Caco-2 (cell line): ENCODE data around the gene APOBEC3F. TPM values are rescaled to one million over a fixed set of nuclear protein-coding genes. Genes with fewer than 3 reads are reported as not detected.

Experiments
- BruUV-seq: library from RNA; stranded (reverse); fragments of 400-500 nt; replicated peaks from 2 replicates; lab custom pipeline; 2021; lab: Mats Ljungman, UMichigan
- CTCF ChIA-PET: fragments of 300-600 bp; sonication (Branson Sonifier 250); formaldehyde crosslinking; loops from one replicate; lab custom pipeline; 2022; ENCODE audit warnings: antibody characterized with exemption; lab: Charles Lee
- POLR2A ChIA-PET: fragments of 300-600 bp; sonication (Branson Sonifier 250); formaldehyde crosslinking; loops from one replicate; lab custom pipeline; 2022; ENCODE audit warnings: antibody characterized with exemption; lab: Charles Lee
- DNase-seq, 2 experiments: peaks; one replicate each; pipeline versions ENCODE4 v3.0.0 to v3.0.0-alpha.2; 2020 to 2022
- H3K27me3 ChIP-seq: replicated peaks from 2 replicates; pipeline ENCODE4 v1.6.0; 2011; ENCODE audit warnings: low read length; ENCODE audit not compliant: control insufficient read depth, insufficient read depth
- H3K36me3 ChIP-seq: 2 replicates; pipeline ENCODE4 v1.5.1; 2011; ENCODE audit warnings: low read length; ENCODE audit not compliant: control insufficient read depth, insufficient read depth
- H3K4me1 ChIP-seq: fragments of 250-450 bp; sonication (Bioruptor Pico); 2 replicates; pipeline ENCODE4 v1.5.1; 2020; ENCODE audit warnings: mild to moderate bottlenecking
- H3K4me3 ChIP-seq: 2 replicates; pipeline ENCODE4 v1.5.1; 2011; ENCODE audit warnings: low read depth, mild to moderate bottlenecking, control low read depth, low read length
- H3K9me3 ChIP-seq: fragments of 250-450 bp; sonication (Bioruptor Pico); 2 replicates; pipeline ENCODE4 v1.5.1; 2020; ENCODE audit warnings: mild to moderate bottlenecking, moderate library complexity
- H3K27ac Mint-ChIP-seq: one replicate; pipeline ENCODE4 v1.8.0; 2022; ENCODE audit warnings: mixed read lengths; ENCODE audit not compliant: unreplicated experiment
- H3K27me3 Mint-ChIP-seq: one replicate; pipeline ENCODE4 v1.8.0; 2022; ENCODE audit warnings: mixed read lengths; ENCODE audit not compliant: insufficient read depth, unreplicated experiment
- H3K36me3 Mint-ChIP-seq: one replicate; pipeline ENCODE4 v1.8.0; 2022; ENCODE audit warnings: mild to moderate bottlenecking, mixed read lengths; ENCODE audit not compliant: insufficient read depth, unreplicated experiment
- H3K4me1 Mint-ChIP-seq: one replicate; pipeline ENCODE4 v1.8.0; 2022; ENCODE audit warnings: low read depth, mixed read lengths; ENCODE audit not compliant: unreplicated experiment
- H3K4me3 Mint-ChIP-seq: one replicate; pipeline ENCODE4 v1.8.0; 2022; ENCODE audit warnings: mild to moderate bottlenecking, moderate library complexity, mixed read lengths; ENCODE audit not compliant: unreplicated experiment
- H3K9me3 Mint-ChIP-seq: one replicate; pipeline ENCODE4 v1.8.0; 2022; ENCODE audit warnings: mixed read lengths; ENCODE audit not compliant: unreplicated experiment
- intact Hi-C: fragments of 100-400 bp; cut with micrococcal nuclease; formaldehyde crosslinking; loops from one replicate; pipeline ENCODE4 v1.10.0; 2022; ENCODE audit not compliant: unreplicated experiment
- total RNA-seq: library from RNA; stranded (reverse); gene quantifications from 2 replicates; pipeline ENCODE4 v1.2.3, GENCODE V29; 2022
- TF ChIP-seq, protein P1 (sequence below), 2 experiments: fragments of 200-600 bp in 1 of 2; IDR thresholded peaks; 1 replicate in 1 of 2; 2 replicates in 1 of 2; pipeline versions ENCODE4 v1.5.1 to v1.8.0; 2011 to 2022; ENCODE audit warnings: antibody characterized with exemption in 1 of 2, control low read depth in 1 of 2, inconsistent platforms in 1 of 2, low read depth in 1 of 2, low read length in 1 of 2, mild to moderate bottlenecking in 1 of 2, moderate library complexity in 1 of 2; ENCODE audit not compliant: insufficient read depth in 1 of 2, severe bottlenecking in 1 of 2, unreplicated experiment in 1 of 2

APOBEC3F gene
- total RNA-seq, 1 experiment from 2014 or later: 7.8 TPM

DNA sequence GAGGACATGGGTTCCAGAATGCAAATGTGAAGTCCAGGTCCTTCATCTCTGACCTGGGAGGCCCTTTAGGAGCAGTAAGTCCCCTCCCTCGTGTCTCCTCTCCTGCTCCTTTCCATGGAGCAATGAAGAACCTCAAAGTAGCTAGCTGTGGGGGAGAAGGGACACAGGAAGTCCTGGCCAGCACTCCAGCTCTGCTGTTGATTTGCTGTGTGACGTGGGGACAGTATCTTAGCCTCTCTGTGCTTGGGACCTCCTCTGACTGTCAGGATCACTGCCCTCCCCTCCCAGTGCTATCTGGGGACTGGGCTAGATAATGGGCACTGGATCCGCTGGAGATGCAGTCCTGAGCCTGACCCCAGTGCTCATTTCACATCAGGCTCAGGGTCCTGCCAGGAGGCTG is 55.3 kb downstream of the APOBEC3F start:
- intact Hi-C loops: no loop called here
- Histone ChIP-seq H3K27me3 (no peaks in the 10 kb centered on the region), H3K36me3 (no peaks in the 10 kb centered on the region), H3K4me1 (no peaks in the 10 kb centered on the region), H3K9me3 (no peaks in the 10 kb centered on the region), H3K4me3 (no peak overlapping the region)
- DNase-seq: no peak
- Mint-ChIP-seq H3K27ac (no peak overlapping the region), H3K36me3 (no peaks in the 10 kb centered on the region), H3K9me3 (no peaks in the 10 kb centered on the region), H3K4me3 (no peak overlapping the region), H3K27me3 (no peaks in the 10 kb centered on the region), H3K4me1 (no peaks in the 10 kb centered on the region)
- BruUV-seq: no TSS peak
- CTCF ChIA-PET: no interaction called here
- TF ChIP-seq, protein P1, sequence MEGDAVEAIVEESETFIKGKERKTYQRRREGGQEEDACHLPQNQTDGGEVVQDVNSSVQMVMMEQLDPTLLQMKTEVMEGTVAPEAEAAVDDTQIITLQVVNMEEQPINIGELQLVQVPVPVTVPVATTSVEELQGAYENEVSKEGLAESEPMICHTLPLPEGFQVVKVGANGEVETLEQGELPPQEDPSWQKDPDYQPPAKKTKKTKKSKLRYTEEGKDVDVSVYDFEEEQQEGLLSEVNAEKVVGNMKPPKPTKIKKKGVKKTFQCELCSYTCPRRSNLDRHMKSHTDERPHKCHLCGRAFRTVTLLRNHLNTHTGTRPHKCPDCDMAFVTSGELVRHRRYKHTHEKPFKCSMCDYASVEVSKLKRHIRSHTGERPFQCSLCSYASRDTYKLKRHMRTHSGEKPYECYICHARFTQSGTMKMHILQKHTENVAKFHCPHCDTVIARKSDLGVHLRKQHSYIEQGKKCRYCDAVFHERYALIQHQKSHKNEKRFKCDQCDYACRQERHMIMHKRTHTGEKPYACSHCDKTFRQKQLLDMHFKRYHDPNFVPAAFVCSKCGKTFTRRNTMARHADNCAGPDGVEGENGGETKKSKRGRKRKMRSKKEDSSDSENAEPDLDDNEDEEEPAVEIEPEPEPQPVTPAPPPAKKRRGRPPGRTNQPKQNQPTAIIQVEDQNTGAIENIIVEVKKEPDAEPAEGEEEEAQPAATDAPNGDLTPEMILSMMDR (IDR thresholded peaks at IDR 0.05; ENCODE audit: insufficient read depth in 1 of 2, low read depth in 1 of 2, low read length in 1 of 2, severe bottlenecking in 1 of 2, unreplicated experiment in 1 of 2): no peak
- POLR2A ChIA-PET: no interaction called here

DNA sequence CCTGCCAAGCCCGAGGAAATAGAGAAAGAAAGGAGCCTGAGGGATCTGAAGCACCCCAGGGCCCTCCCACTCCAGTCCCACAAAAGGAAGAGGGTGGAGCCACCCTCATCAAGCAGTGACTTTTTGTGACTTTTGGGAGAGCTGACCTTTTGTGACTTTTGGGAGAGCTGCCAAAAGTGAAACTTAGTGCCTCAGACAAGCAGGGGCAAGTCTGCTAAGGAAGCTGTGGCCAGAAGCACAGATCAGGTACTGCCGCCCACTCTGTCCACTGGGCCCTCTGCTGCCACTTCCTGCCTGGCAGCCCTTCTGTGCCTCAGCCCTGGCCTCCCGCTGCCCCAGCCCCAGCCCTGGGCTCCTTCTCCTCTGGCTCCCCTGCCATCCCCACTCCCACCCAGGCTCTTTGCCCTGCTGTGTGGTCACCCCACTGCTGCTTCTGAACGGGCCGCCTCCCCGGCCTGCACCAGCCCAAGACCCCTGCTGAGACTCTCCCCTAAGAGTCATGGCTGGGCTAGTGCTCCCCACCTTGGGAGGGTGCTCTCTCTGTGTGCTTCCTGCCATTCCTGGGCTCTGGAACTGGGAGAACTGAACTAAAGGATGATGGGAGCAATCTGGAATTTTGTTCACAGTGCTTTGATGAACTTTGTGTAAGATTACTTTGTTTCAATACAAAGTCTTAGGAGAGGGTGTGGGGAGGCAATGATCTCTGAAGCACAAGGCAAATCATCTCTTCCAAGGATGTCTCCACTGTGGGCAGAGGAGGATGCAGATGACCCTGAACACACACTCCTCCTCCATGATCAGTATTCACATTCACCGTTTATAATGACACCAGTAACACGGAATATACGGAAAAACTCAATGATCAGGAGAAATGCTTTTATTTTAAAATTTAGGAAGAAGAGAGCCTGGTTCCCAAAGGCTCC is 56.7 kb downstream of the APOBEC3F start, which contains the start of gene APOBEC3H:
Gene APOBEC3H, plus strand, starts transcription at position 147 of the 923 bp plus-strand sequence. CDS start 3,035 bp downstream, outside the sequence.
- ChIA-PET CTCF (no interaction called here), POLR2A (interaction anchor here (0.6 kb wide), 1 partner anchor 63 kb away, joined by 20 read pairs; no protein-coding TSS in a partner anchor)
- Mint-ChIP-seq H3K27me3 (no peaks in the 10 kb centered on the region), H3K4me3 (no peak within 1 kb of the TSS), H3K4me1 (no peaks in the 10 kb centered on the region), H3K27ac (no peak within 1 kb of the TSS), H3K36me3 (no peaks in the 10 kb centered on the region), H3K9me3 (no peaks in the 10 kb centered on the region)
- no peaks in the 10 kb centered on the region for H3K9me3 ChIP-seq
- no TSS peak for BruUV-seq
- DNase-seq: no peak
- no peaks in the 10 kb centered on the region for H3K4me1 ChIP-seq
- H3K27me3 ChIP-seq: no peaks in the 10 kb centered on the region
- no peak within 1 kb of the TSS for H3K4me3 ChIP-seq
- intact Hi-C loops: no loop called here
- TF ChIP-seq, protein P1 (IDR thresholded peaks at IDR 0.05; ENCODE audit: insufficient read depth in 1 of 2, low read depth in 1 of 2, low read length in 1 of 2, severe bottlenecking in 1 of 2, unreplicated experiment in 1 of 2): no peak
- no peaks in the 10 kb centered on the region for H3K36me3 ChIP-seq

DNA sequence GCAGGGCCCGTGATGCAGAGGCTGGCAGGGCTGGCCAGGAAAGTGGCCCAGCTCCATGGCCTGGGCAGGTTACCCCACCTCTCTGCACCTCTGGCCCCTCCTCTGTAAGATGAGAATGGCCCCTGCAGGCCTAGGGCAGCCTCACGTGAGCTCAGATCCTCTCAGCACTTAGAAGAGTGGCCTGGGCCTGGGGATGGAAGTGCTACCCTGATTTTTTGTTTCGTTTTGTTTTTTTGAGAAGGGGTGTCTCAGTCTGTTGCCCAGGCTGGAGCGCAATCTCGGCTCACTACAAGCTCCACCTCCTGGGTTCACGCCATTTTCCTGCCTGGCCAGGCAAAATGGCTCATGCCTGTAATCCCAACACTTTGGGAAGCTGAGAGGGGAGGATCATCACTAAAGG is 57.4 kb downstream of the APOBEC3F start:
- no peaks in the 10 kb centered on the region for H3K27me3 Mint-ChIP-seq
- TF ChIP-seq, protein P1 (IDR thresholded peaks at IDR 0.05; ENCODE audit: insufficient read depth in 1 of 2, low read depth in 1 of 2, low read length in 1 of 2, severe bottlenecking in 1 of 2, unreplicated experiment in 1 of 2): no peak
- no peaks in the 10 kb centered on the region for H3K36me3 Mint-ChIP-seq
- no peak overlapping the region for H3K4me3 Mint-ChIP-seq
- DNase-seq: no peak
- CTCF ChIA-PET: no interaction called here
- POLR2A ChIA-PET: interaction anchor here (0.6 kb wide), 1 partner anchor 63 kb away, joined by 20 read pairs; no protein-coding TSS in a partner anchor
- H3K4me3 ChIP-seq: no peak overlapping the region
- no peaks in the 10 kb centered on the region for H3K9me3 ChIP-seq
- no peaks in the 10 kb centered on the region for H3K4me1 ChIP-seq
- H3K4me1 Mint-ChIP-seq: no peaks in the 10 kb centered on the region
- H3K27me3 ChIP-seq: no peaks in the 10 kb centered on the region
- H3K27ac Mint-ChIP-seq: no peak overlapping the region
- no peaks in the 10 kb centered on the region for H3K36me3 ChIP-seq
- no peaks in the 10 kb centered on the region for H3K9me3 Mint-ChIP-seq
- no TSS peak for BruUV-seq
- intact Hi-C loops: no loop called here
